ENCODE results near the gene ARID3C.
A peak's percentile ranks its signal among the peaks of the same experiment; 100 is the strongest.

Gene ARID3C

GRCh38 chr9:34615132-34615531 is 13.7 kb downstream of the ARID3C start:
- no peak overlapping the region for H3K4me3 ChIP-seq (ENCODE audit: low read depth, low read length)
- ChIA-PET POLR2A (interaction anchor here (0.6 to 1.3 kb wide), 4 partner anchors 19 to 281 kb away, joined by 3 to 7 read pairs (median 6); no protein-coding TSS in a partner anchor), CTCF (interaction anchor here (0.8 to 10.3 kb wide), 6 partner anchors 12 to 91 kb away, joined by 3 to 164 read pairs (median 7); partner anchors contain the start of genes ARID3C and SIGMAR1)
- TF ChIP-seq ZEB2 (tag by site-specific recombination; IDR thresholded peaks at IDR 0.05): no peak
- no peak for TF ChIP-seq ZNF473 (tag by site-specific recombination; IDR thresholded peaks at IDR 0.05)
- TF ChIP-seq IKZF3 (tag by site-specific recombination; IDR thresholded peaks at IDR 0.05): no peak
- TF ChIP-seq ZNF488 (tag by site-specific recombination; IDR thresholded peaks at IDR 0.05): no peak
- TF ChIP-seq ZNF202 (tag by site-specific recombination; IDR thresholded peaks at IDR 0.05; ENCODE audit: borderline replicate concordance): no peak
- no peak for TF ChIP-seq ZBTB11 (tag by site-specific recombination; conservative IDR thresholded peaks at IDR 0.05; ENCODE audit: low read depth)
- TF ChIP-seq SCRT2 (tag by site-specific recombination; IDR thresholded peaks at IDR 0.05): no peak
- TF ChIP-seq ZNF394 (tag by site-specific recombination; IDR thresholded peaks at IDR 0.05; ENCODE audit: borderline replicate concordance): no peak
- TF ChIP-seq ZNF169 (tag by site-specific recombination; IDR thresholded peaks at IDR 0.05): no peak
- TF ChIP-seq ATF2 (tag by site-specific recombination; IDR thresholded peaks at IDR 0.05; ENCODE audit: low read depth): no peak
- no peak for TF ChIP-seq MZF1 (tag by site-specific recombination; IDR thresholded peaks at IDR 0.05; ENCODE audit: borderline replicate concordance)
- no peak for TF ChIP-seq ELK4 (IDR thresholded peaks at IDR 0.05; ENCODE audit: borderline replicate concordance, low read depth, low read length)
- no peak for TF ChIP-seq ZNF707 (tag by site-specific recombination; IDR thresholded peaks at IDR 0.05)
- H3K9me3 ChIP-seq (ENCODE audit: control insufficient read depth, insufficient read depth, low read depth, low read length): no peaks in the 10 kb centered on the region
- no peaks in the 10 kb centered on the region for H3K4me1 ChIP-seq (ENCODE audit: control insufficient read depth, insufficient read depth, low read length)
- H3K27ac ChIP-seq (ENCODE audit: extremely low read depth, low read depth, low read length): no peak overlapping the region
- H3K36me3 ChIP-seq (ENCODE audit: control insufficient read depth in 2 of 2, insufficient read depth in 1 of 2, low read length in 2 of 2): peaks cover 5 to 66% of the 10 kb centered on the region in 2 experiments; a peak in 2 of 3 replicates

GRCh38 chr9:34612788-34613390 is 16.0 kb downstream of the ARID3C start:
- H3K4me3 ChIP-seq (ENCODE audit: low read depth, low read length): peak overlapping the region; percentile 38
- peaks cover 5 to 61% of the 10 kb centered on the region in 2 experiments; a peak in 2 of 3 replicates for H3K36me3 ChIP-seq (ENCODE audit: control insufficient read depth in 2 of 2, insufficient read depth in 1 of 2, low read length in 2 of 2)
- H3K27ac ChIP-seq (ENCODE audit: extremely low read depth, low read depth, low read length): no peak overlapping the region; the same call in 1 of the 2 replicates
- ChIA-PET CTCF (interaction anchor here (0.6 to 10.3 kb wide), 12 partner anchors 10 to 540 kb away, joined by 3 to 164 read pairs (median 4); partner anchors contain the start of genes ARID3C and SIGMAR1), POLR2A (interaction anchor here (0.6 to 2.4 kb wide), 6 partner anchors 20 to 513 kb away, joined by 3 to 11 read pairs (median 5); partner anchors contain the start of genes GALT and SIGMAR1)
- no peaks in the 10 kb centered on the region for H3K9me3 ChIP-seq (ENCODE audit: control insufficient read depth, insufficient read depth, low read depth, low read length)
- H3K4me1 ChIP-seq (ENCODE audit: control insufficient read depth, insufficient read depth, low read length): no peaks in the 10 kb centered on the region
- TF ChIP-seq RBAK (tag by site-specific recombination; IDR thresholded peaks at IDR 0.05): no peak
- TF ChIP-seq ZNF510 (tag by site-specific recombination; IDR thresholded peaks at IDR 0.05; ENCODE audit: insufficient replicate concordance): no peak
- TF ChIP-seq OSR2 (tag by site-specific recombination; IDR thresholded peaks at IDR 0.05): no peak
- peak; percentile 22; the same call in 1 of the 2 replicates for TF ChIP-seq KLF8 (tag by site-specific recombination; IDR thresholded peaks at IDR 0.05)
- peak; percentile 42; the same call in 1 of the 2 replicates for TF ChIP-seq PRDM10 (tag by site-specific recombination; IDR thresholded peaks at IDR 0.05)
- TF ChIP-seq ZNF335 (tag by site-specific recombination; conservative IDR thresholded peaks at IDR 0.05): peak; percentile 59
- no peak for TF ChIP-seq ZIC2 (tag by site-specific recombination; IDR thresholded peaks at IDR 0.05)
- TF ChIP-seq CTCF (tag by site-specific recombination; IDR thresholded peaks at IDR 0.05): peak; percentile 67
